ENCODE results near the gene RAPGEF1. TPM values are rescaled to one million over a fixed set of nuclear protein-coding genes. Genes with fewer than 3 reads are reported as not detected.
"Not testable (repeated sequence)": the region's sequence is repeated elsewhere in the genome, so short reads cannot be mapped to it uniquely, and the experiment has no call there.

RAPGEF1 gene
- total RNA-seq, 1 donor from 2014 or later, result 76.8 TPM

GRCh38 chr9:131685753-131686706 is 53.8 kb downstream of the RAPGEF1 start:
- no peak overlapping the region for H3K4me3 Mint-ChIP-seq (ENCODE audit: unreplicated experiment)
- Histone ChIP-seq H2AFZ (ENCODE audit: low read depth, low read length) (no peak overlapping the region), H3K4me3 (ENCODE audit: insufficient read depth, low read depth, low read length) (no peak overlapping the region), H3K27me3 (ENCODE audit: insufficient read depth, low read length) (no peaks in the 10 kb centered on the region), H3K4me1 (ENCODE audit: insufficient read depth, low read length) (no peaks in the 10 kb centered on the region), H3K4me2 (ENCODE audit: low read length) (no peak overlapping the region), H3K36me3 (ENCODE audit: insufficient read depth, low read length) (no peaks in the 10 kb centered on the region), H3K27ac (ENCODE audit: low read depth, low read length) (no peak overlapping the region), H3K79me2 (ENCODE audit: insufficient read depth, low read length) (peaks cover 24% of the 10 kb centered on the region), H4K20me1 (ENCODE audit: insufficient read depth, low read length) (peaks cover 18% of the 10 kb centered on the region), H3K9me3 (ENCODE audit: insufficient read depth, low read depth, low read length) (no peaks in the 10 kb centered on the region), H3K9ac (ENCODE audit: low read length) (no peak overlapping the region)
- DNase-seq (ENCODE audit: low read depth), result no peak
- no peaks in the 10 kb centered on the region for H3K27me3 Mint-ChIP-seq (ENCODE audit: low read depth, unreplicated experiment)
- FAIRE-seq, result no peak
- no peak for TF ChIP-seq CTCF (IDR thresholded peaks at IDR 0.05; ENCODE audit: insufficient read depth, low read depth, low read length)
- TF ChIP-seq EZH2 (IDR thresholded peaks at IDR 0.05; ENCODE audit: insufficient read depth, low read length), result no peak
- H3K4me1 Mint-ChIP-seq (ENCODE audit: low read depth, unreplicated experiment), result peaks cover 12% of the 10 kb centered on the region
- H3K9me3 Mint-ChIP-seq (ENCODE audit: unreplicated experiment), result no peaks in the 10 kb centered on the region
- H3K36me3 Mint-ChIP-seq (ENCODE audit: low read depth, unreplicated experiment), result peaks cover 14% of the 10 kb centered on the region
- no peak overlapping the region for H3K27ac Mint-ChIP-seq (ENCODE audit: unreplicated experiment)

GRCh38 chr9:131683094-131683493 is 56.8 kb downstream of the RAPGEF1 start:
- H3K9me3 Mint-ChIP-seq (ENCODE audit: unreplicated experiment); DNase-seq (ENCODE audit: low read depth); H2AFZ ChIP-seq (ENCODE audit: low read depth, low read length); H3K27ac ChIP-seq (ENCODE audit: low read depth, low read length); H3K27ac Mint-ChIP-seq (ENCODE audit: unreplicated experiment); H3K36me3 ChIP-seq (ENCODE audit: insufficient read depth, low read length); H3K4me3 Mint-ChIP-seq (ENCODE audit: unreplicated experiment); H3K4me2 ChIP-seq (ENCODE audit: low read length); H3K27me3 ChIP-seq (ENCODE audit: insufficient read depth, low read length); H3K9ac ChIP-seq (ENCODE audit: low read length); H3K27me3 Mint-ChIP-seq (ENCODE audit: low read depth, unreplicated experiment); H3K9me3 ChIP-seq (ENCODE audit: insufficient read depth, low read depth, low read length); H3K4me3 ChIP-seq (ENCODE audit: insufficient read depth, low read depth, low read length); FAIRE-seq: not testable (repeated sequence)
- Histone ChIP-seq H3K79me2 (ENCODE audit: insufficient read depth, low read length) (peaks cover 26% of the 10 kb centered on the region), H3K4me1 (ENCODE audit: insufficient read depth, low read length) (peaks cover 19% of the 10 kb centered on the region), H4K20me1 (ENCODE audit: insufficient read depth, low read length) (peaks cover 18% of the 10 kb centered on the region)
- peaks cover 41% of the 10 kb centered on the region for H3K4me1 Mint-ChIP-seq (ENCODE audit: low read depth, unreplicated experiment)
- peaks cover 16% of the 10 kb centered on the region for H3K36me3 Mint-ChIP-seq (ENCODE audit: low read depth, unreplicated experiment)

GRCh38 chr9:131682261-131682660 is 57.6 kb downstream of the RAPGEF1 start:
- Histone ChIP-seq H3K4me1 (ENCODE audit: insufficient read depth, low read length) (peaks cover 27% of the 10 kb centered on the region), H3K9me3 (ENCODE audit: insufficient read depth, low read depth, low read length) (no peaks in the 10 kb centered on the region), H3K9ac (ENCODE audit: low read length) (no peak overlapping the region), H3K79me2 (ENCODE audit: insufficient read depth, low read length) (peaks cover 20% of the 10 kb centered on the region), H3K27me3 (ENCODE audit: insufficient read depth, low read length) (no peaks in the 10 kb centered on the region), H3K4me3 (ENCODE audit: insufficient read depth, low read depth, low read length) (no peak overlapping the region), H3K36me3 (ENCODE audit: insufficient read depth, low read length) (no peaks in the 10 kb centered on the region), H4K20me1 (ENCODE audit: insufficient read depth, low read length) (peaks cover 12% of the 10 kb centered on the region), H2AFZ (ENCODE audit: low read depth, low read length) (no peak overlapping the region), H3K4me2 (ENCODE audit: low read length) (peak overlapping the region; percentile 56), H3K27ac (ENCODE audit: low read depth, low read length) (no peak overlapping the region)
- Mint-ChIP-seq H3K27me3 (ENCODE audit: low read depth, unreplicated experiment) (no peaks in the 10 kb centered on the region), H3K4me3 (ENCODE audit: unreplicated experiment) (no peak overlapping the region), H3K4me1 (ENCODE audit: low read depth, unreplicated experiment) (peaks cover 50% of the 10 kb centered on the region), H3K27ac (ENCODE audit: unreplicated experiment) (no peak overlapping the region), H3K36me3 (ENCODE audit: low read depth, unreplicated experiment) (peaks cover 9% of the 10 kb centered on the region), H3K9me3 (ENCODE audit: unreplicated experiment) (peaks cover 3% of the 10 kb centered on the region)
- no peak for TF ChIP-seq EZH2 (IDR thresholded peaks at IDR 0.05; ENCODE audit: insufficient read depth, low read length)
- no peak for TF ChIP-seq CTCF (IDR thresholded peaks at IDR 0.05; ENCODE audit: insufficient read depth, low read depth, low read length)
- no peak for FAIRE-seq
- DNase-seq (ENCODE audit: low read depth), result no peak

- H3K9me3 ChIP-seq (ENCODE audit: insufficient read depth, low read depth, low read length); FAIRE-seq; H3K27ac Mint-ChIP-seq (ENCODE audit: unreplicated experiment); H3K9me3 Mint-ChIP-seq (ENCODE audit: unreplicated experiment); H3K9ac ChIP-seq (ENCODE audit: low read length); DNase-seq (ENCODE audit: low read depth); H3K27me3 Mint-ChIP-seq (ENCODE audit: low read depth, unreplicated experiment); H2AFZ ChIP-seq (ENCODE audit: low read depth, low read length); H3K36me3 ChIP-seq (ENCODE audit: insufficient read depth, low read length); H3K36me3 Mint-ChIP-seq (ENCODE audit: low read depth, unreplicated experiment); H3K27ac ChIP-seq (ENCODE audit: low read depth, low read length); H3K27me3 ChIP-seq (ENCODE audit: insufficient read depth, low read length); H3K4me3 ChIP-seq (ENCODE audit: insufficient read depth, low read depth, low read length); H3K4me3 Mint-ChIP-seq (ENCODE audit: unreplicated experiment): not testable (repeated sequence)
- peak overlapping the region; percentile 56 for H3K4me2 ChIP-seq (ENCODE audit: low read length)
- peaks cover 15% of the 10 kb centered on the region for H4K20me1 ChIP-seq (ENCODE audit: insufficient read depth, low read length)
- peaks cover 54% of the 10 kb centered on the region for H3K4me1 Mint-ChIP-seq (ENCODE audit: low read depth, unreplicated experiment)
- H3K4me1 ChIP-seq (ENCODE audit: insufficient read depth, low read length), result peaks cover 32% of the 10 kb centered on the region
- peaks cover 17% of the 10 kb centered on the region for H3K79me2 ChIP-seq (ENCODE audit: insufficient read depth, low read length)
Measured at GRCh38 chr9:131681826-131682225, 58.0 kb downstream of the RAPGEF1 start.

Measured in astrocyte (in vitro differentiated cells and primary cell).